Mucosa of descending colon (tissue), 3 donors: ENCODE measurements around the gene SRSF7. TPM values are rescaled to one million over a fixed set of nuclear protein-coding genes. Genes with fewer than 3 reads are reported as not detected.

Experiments used
- ATAC-seq: fragments of 200-7000 bp; cut with Tn5 transposase; one replicate; pipeline ENCODE4 v1.9.1; 2020; ENCODE audit warnings: mild to moderate bottlenecking, moderate library complexity
- DNase-seq, 3 donors: peaks; one replicate each; pipeline ENCODE4 v3.0.0-alpha.2; 2020
- H3K36me3 ChIP-seq: fragments of 200-600 bp; one replicate; pipeline ENCODE4 v1.8.0; 2021; ENCODE audit warnings: low read depth, mild to moderate bottlenecking
- H3K4me1 ChIP-seq: fragments of 200-600 bp; one replicate; pipeline ENCODE4 v1.8.0; 2021; ENCODE audit warnings: low read depth, mild to moderate bottlenecking
- H3K4me3 ChIP-seq: fragments of 200-600 bp; one replicate; pipeline ENCODE4 v1.8.0; 2021; ENCODE audit warnings: mild to moderate bottlenecking
- H3K9me3 ChIP-seq: fragments of 200-600 bp; one replicate; pipeline ENCODE4 v1.8.0; 2021; ENCODE audit warnings: mild to moderate bottlenecking
- intact Hi-C, 2 donors: fragments of 100-400 bp; cut with DNase I in 1 of 2; cut with micrococcal nuclease in 1 of 2; formaldehyde crosslinking; loops; one replicate each; pipeline versions ENCODE4 v1.11.0 to v1.11.1; 2022; cut with DNase I, micrococcal nuclease
- total RNA-seq, 3 donors: library from RNA; stranded (reverse); fragmentation: NEBNext Ultra II Directional in 2 of 3; extraction: Animal tissue kit (Norgen Biotek cat#: 25700) in 2 of 3; gene quantifications; one replicate each; pipeline versions ENCODE4 v1.2.1 to v1.2.4, GENCODE V29; 2021 to 2023
- TF ChIP-seq, protein P1 (sequence below): fragments of 200-600 bp; IDR thresholded peaks from one replicate; pipeline ENCODE4 v1.8.0; 2022; ENCODE audit warnings: antibody characterized with exemption, mild to moderate bottlenecking
- donor health status: DM: no; HTN: no; CAD: no; lungs with moderate emphysema.
- donor health status: DM: no; HTN: no; CAD: no.
- donor health status: DM: no; HTN: yes; CAD: no.

The SRSF7 gene
- total RNA-seq, 3 donors from 2014 or later, result 91.3 to 130 (median 113) TPM

DNA sequence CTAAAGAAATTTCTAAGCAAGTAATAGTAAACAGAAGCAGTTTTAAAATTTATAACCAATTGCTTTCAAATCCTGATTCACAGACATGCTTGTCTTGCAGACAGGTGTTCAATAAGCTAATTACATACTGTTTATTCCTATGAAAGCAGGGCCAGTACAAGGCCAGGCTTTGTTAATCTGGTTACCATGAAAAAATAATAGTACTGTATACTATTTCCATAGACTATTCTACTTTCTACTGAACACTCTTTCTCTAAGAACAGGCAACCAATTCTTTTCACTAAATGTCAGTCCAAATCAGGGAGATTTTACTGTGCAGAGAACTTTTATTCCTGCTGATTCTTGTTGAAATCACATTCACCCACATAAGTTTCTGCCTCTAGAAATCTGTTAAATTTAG is 2.9 kb upstream of the SRSF7 start:
- H3K4me1 ChIP-seq, result no peaks in the 10 kb centered on the region
- no peak for ATAC-seq
- no peak for DNase-seq
- TF ChIP-seq, protein P1, sequence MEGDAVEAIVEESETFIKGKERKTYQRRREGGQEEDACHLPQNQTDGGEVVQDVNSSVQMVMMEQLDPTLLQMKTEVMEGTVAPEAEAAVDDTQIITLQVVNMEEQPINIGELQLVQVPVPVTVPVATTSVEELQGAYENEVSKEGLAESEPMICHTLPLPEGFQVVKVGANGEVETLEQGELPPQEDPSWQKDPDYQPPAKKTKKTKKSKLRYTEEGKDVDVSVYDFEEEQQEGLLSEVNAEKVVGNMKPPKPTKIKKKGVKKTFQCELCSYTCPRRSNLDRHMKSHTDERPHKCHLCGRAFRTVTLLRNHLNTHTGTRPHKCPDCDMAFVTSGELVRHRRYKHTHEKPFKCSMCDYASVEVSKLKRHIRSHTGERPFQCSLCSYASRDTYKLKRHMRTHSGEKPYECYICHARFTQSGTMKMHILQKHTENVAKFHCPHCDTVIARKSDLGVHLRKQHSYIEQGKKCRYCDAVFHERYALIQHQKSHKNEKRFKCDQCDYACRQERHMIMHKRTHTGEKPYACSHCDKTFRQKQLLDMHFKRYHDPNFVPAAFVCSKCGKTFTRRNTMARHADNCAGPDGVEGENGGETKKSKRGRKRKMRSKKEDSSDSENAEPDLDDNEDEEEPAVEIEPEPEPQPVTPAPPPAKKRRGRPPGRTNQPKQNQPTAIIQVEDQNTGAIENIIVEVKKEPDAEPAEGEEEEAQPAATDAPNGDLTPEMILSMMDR, result no peak
- no peaks in the 10 kb centered on the region for H3K36me3 ChIP-seq
- no peak overlapping the region for H3K4me3 ChIP-seq
- intact Hi-C loops, result no loop called here
- no peaks in the 10 kb centered on the region for H3K9me3 ChIP-seq

DNA sequence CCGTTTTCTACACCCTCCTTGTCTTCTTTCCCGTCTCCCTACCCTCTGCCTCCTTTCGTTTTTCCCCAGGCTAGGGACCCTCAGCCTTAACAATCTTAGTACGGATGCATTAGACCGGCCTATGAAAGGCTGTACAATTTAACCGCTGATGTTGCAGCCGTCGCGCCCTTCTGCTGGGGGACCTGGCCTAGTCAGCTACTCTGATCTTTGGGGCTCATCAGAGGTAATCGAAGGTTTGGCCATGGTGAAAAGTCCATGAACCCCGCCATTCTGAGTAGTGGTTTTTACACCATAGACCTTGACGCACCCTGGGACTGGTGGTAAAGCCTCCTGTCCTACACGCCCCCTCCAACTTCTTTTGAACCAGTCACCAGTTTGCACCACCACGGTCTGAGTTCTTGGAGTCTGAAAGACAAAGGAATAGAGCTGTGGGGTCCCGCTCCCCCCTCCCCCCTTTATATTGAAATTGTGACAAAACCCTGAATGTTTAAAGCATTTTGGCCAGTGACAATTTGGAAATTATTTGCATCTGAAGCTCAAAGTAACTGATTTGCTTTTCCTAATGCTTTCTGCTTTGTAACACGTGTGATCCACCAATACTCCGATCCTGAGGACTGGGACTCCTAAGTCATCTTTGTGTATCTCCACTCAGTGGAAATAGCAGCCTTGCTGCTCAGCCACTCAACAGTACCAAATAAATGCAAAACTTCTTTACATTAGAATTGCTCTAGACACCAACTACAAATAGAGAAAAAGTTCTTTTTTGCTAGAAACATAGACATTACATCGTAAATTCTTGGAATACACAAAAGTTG is 642 bp upstream of the SRSF7 start:
- H3K4me1 ChIP-seq, result peaks cover 13% of the 10 kb centered on the region
- H3K36me3 ChIP-seq, result no peaks in the 10 kb centered on the region
- TF ChIP-seq, protein P1, result no peak
- intact Hi-C loops, result no loop called here
- ATAC-seq (no peak), DNase-seq (no peak)
- no peaks in the 10 kb centered on the region for H3K9me3 ChIP-seq
- peak overlapping the region; percentile 89 for H3K4me3 ChIP-seq

DNA sequence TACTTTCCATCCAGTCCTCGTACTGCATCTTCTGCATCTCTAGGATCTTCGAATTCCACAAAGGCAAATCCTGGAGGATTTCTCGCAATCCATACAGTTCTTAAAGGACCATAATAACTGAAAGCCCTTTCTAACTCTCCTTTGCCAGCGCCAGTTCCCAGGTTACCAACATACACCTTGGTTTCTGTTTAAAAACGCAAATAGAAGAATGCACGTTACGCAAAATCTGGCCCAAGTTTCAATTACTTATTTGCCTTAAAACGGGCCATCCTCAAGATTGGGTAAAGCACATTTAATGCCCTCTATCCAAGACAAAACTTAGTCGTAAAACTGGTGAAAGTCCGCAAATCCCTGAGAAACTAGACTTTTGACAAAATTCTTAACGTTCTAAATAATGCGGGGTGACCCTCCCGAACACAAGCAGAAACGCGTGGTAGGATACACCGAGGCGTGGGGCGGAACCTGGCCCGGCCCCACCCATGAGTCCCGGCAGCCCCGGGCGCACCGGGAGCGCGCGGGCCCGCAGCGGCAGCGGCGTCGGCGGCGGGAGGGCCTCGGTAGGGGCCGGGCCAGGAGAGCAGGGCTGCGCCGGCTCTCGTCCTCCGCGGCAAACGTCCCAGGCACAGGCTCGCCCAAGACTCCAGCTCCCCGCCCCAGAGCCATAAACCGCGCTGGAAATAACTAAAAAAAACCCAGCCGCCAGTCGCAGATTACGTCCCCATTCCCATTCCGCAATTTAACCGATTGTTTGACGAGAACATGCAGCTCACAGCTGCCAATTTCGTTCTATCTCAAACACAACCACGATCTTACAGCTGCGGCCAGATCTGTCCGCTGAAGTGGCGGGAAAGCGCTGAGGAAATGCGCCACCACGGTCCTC is 910 bp downstream of the SRSF7 start:
- intact Hi-C loops, result no loop called here
- TF ChIP-seq, protein P1, result no peak
- H3K36me3 ChIP-seq, result no peaks in the 10 kb centered on the region
- H3K4me1 ChIP-seq, result peaks cover 13% of the 10 kb centered on the region
- ATAC-seq, result peak; percentile 81
- no peaks in the 10 kb centered on the region for H3K9me3 ChIP-seq
- H3K4me3 ChIP-seq, result peak overlapping the region; percentile 89
- DNase-seq, result peak; percentile 75 to 80 (median 78)

DNA sequence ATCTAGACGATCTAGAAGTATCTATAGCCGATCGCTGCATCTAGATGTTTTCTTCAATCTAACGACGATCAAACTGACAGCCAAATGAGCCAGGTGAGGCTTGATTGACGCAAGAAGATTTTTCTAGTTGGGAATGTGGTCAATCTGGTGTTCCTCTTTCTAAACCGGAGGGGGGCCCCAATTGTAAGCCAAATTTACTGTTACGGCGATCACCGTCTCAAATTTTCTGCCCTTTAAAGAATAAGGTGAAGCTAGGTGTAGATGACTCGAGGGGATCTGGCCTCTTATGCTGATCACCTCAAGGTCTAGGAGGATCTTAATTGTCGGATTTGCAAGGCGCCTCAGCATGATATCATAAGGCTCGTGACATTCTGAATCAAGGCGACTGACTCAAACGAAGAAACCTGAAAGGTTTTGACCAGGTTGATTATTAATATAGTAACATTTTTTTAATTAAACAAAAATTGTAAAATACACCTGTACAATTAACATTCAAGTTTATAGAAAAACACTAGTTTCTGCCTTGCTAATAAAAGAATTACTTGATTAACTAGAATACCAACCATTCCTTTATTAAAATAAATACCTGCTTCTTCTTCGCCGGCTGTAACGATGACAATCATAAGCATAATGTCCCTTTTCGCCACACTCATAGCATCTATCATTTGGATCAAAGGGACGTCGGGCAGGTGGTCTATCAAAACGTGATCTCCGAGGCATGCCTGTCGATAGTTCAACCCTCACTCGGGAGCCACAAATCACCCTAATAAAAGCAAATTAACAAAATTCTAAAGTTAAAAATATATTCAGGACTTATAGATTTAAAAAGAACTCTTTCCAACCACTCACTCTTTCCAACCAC is 2.0 kb downstream of the SRSF7 start:
- DNase-seq (no peak), ATAC-seq (no peak)
- no peaks in the 10 kb centered on the region for H3K9me3 ChIP-seq
- H3K36me3 ChIP-seq, result no peaks in the 10 kb centered on the region
- intact Hi-C loops, result no loop called here
- TF ChIP-seq, protein P1, result no peak
- H3K4me3 ChIP-seq, result no peak overlapping the region
- peaks cover 17% of the 10 kb centered on the region for H3K4me1 ChIP-seq

DNA sequence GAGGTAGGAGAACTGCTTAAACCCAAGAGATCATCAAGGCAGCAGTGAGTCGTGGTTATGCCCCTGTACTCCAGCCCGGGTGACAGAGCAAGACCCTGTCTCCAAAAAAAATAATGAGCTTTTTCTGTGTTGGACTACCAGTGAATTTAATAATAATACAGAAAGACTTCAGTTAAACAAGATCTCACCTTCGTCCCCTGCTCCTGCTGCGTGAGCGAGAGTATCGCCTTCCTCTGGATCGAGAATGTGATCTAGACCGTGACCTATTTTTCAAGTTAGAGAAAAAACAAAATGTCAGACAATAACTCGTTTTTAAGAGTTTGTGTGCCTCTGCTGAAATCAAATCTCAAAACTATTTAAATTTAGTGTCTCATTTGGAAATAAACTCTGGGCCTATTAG is 2.8 kb downstream of the SRSF7 start:
- Histone ChIP-seq H3K36me3 (no peaks in the 10 kb centered on the region), H3K4me3 (no peak overlapping the region)
- intact Hi-C loops, result no loop called here

More for the DNA sequence above, 2.8 kb downstream of the SRSF7 start:
- H3K4me1 ChIP-seq, result peaks cover 17% of the 10 kb centered on the region
- ATAC-seq (no peak), DNase-seq (no peak)
- H3K9me3 ChIP-seq, result no peaks in the 10 kb centered on the region
- TF ChIP-seq, protein P1, result no peak
